Measurements from ENCODE around the gene ITPK1.
A peak's percentile ranks its signal among the peaks of the same experiment; 100 is the strongest.

The ITPK1 gene

GRCh38 chr14:93045211-93045674 lies 70.5 kb downstream of the ITPK1 start:
- Mint-ChIP-seq H3K27ac (peak overlapping the region; percentile 52), H3K27me3 (no peaks in the 10 kb centered on the region), H3K36me3 (ENCODE audit: low read depth) (peaks cover 3% of the 10 kb centered on the region), H3K4me1 (peaks cover 80% of the 10 kb centered on the region), H3K9me3 (no peaks in the 10 kb centered on the region), H3K4me3 (no peak overlapping the region)
- DNase-seq (no peak), ATAC-seq (no peak)

- Mint-ChIP-seq H3K36me3 (ENCODE audit: low read depth) (peaks cover 3% of the 10 kb centered on the region), H3K4me3 (no peak overlapping the region), H3K4me1 (peaks cover 81% of the 10 kb centered on the region), H3K27ac (no peak overlapping the region), H3K9me3 (no peaks in the 10 kb centered on the region), H3K27me3 (no peaks in the 10 kb centered on the region)
- no peak for DNase-seq
- ATAC-seq: no peak
These were observed 71.2 kb downstream of the ITPK1 start for GRCh38 chr14:93044556-93044955.

GRCh38 chr14:93044121-93044520 lies 71.6 kb downstream of the ITPK1 start:
- no peaks in the 10 kb centered on the region for H3K27me3 Mint-ChIP-seq
- no peak overlapping the region for H3K4me3 Mint-ChIP-seq
- peaks cover 81% of the 10 kb centered on the region for H3K4me1 Mint-ChIP-seq
- DNase-seq: no peak
- no peaks in the 10 kb centered on the region for H3K9me3 Mint-ChIP-seq
- peaks cover 3% of the 10 kb centered on the region for H3K36me3 Mint-ChIP-seq (ENCODE audit: low read depth)
- no peak for ATAC-seq
- H3K27ac Mint-ChIP-seq: peak overlapping the region; percentile 72

- H3K27ac Mint-ChIP-seq: peak overlapping the region; percentile 73
- H3K4me3 Mint-ChIP-seq: no peak overlapping the region
- no peak for ATAC-seq
- H3K9me3 Mint-ChIP-seq: no peaks in the 10 kb centered on the region
- peaks cover 3% of the 10 kb centered on the region for H3K36me3 Mint-ChIP-seq (ENCODE audit: low read depth)
- H3K27me3 Mint-ChIP-seq: no peaks in the 10 kb centered on the region
- no peak for DNase-seq
- H3K4me1 Mint-ChIP-seq: peaks cover 79% of the 10 kb centered on the region
These were observed 72.5 kb downstream of the ITPK1 start for GRCh38 chr14:93042968-93043940.

- no peaks in the 10 kb centered on the region for H3K9me3 Mint-ChIP-seq
- H3K27me3 Mint-ChIP-seq: no peaks in the 10 kb centered on the region
- no peak overlapping the region for H3K27ac Mint-ChIP-seq
- no peak overlapping the region for H3K4me3 Mint-ChIP-seq
- H3K4me1 Mint-ChIP-seq: peaks cover 76% of the 10 kb centered on the region
- ATAC-seq (no peak), DNase-seq (no peak)
- H3K36me3 Mint-ChIP-seq (ENCODE audit: low read depth): peaks cover 3% of the 10 kb centered on the region
These were observed 73.9 kb downstream of the ITPK1 start for GRCh38 chr14:93041830-93042229.

- Mint-ChIP-seq H3K9me3 (no peaks in the 10 kb centered on the region), H3K4me1 (peaks cover 77% of the 10 kb centered on the region), H3K4me3 (no peak overlapping the region), H3K27me3 (no peaks in the 10 kb centered on the region), H3K27ac (peak overlapping the region; percentile 67), H3K36me3 (ENCODE audit: low read depth) (peaks cover 2% of the 10 kb centered on the region)
- ATAC-seq (no peak), DNase-seq (no peak)
These were observed 74.7 kb downstream of the ITPK1 start for GRCh38 chr14:93040982-93041381.

GRCh38 chr14:93040443-93040842 lies 75.3 kb downstream of the ITPK1 start:
- no peaks in the 10 kb centered on the region for H3K27me3 Mint-ChIP-seq
- no peaks in the 10 kb centered on the region for H3K36me3 Mint-ChIP-seq (ENCODE audit: low read depth)
- peaks cover 73% of the 10 kb centered on the region for H3K4me1 Mint-ChIP-seq
- H3K9me3 Mint-ChIP-seq: no peaks in the 10 kb centered on the region
- DNase-seq (no peak), ATAC-seq (no peak)
- no peak overlapping the region for H3K4me3 Mint-ChIP-seq
- H3K27ac Mint-ChIP-seq: no peak overlapping the region

- peaks cover 71% of the 10 kb centered on the region for H3K4me1 Mint-ChIP-seq
These were observed 75.9 kb downstream of the ITPK1 start for GRCh38 chr14:93039649-93040315.

GRCh38 chr14:93037351-93037750 lies 78.4 kb downstream of the ITPK1 start:
- H3K27me3 Mint-ChIP-seq: no peaks in the 10 kb centered on the region
- H3K27ac Mint-ChIP-seq: peak overlapping the region; percentile 46
- peaks cover 71% of the 10 kb centered on the region for H3K4me1 Mint-ChIP-seq
- no peak for DNase-seq
- no peaks in the 10 kb centered on the region for H3K9me3 Mint-ChIP-seq
- no peaks in the 10 kb centered on the region for H3K36me3 Mint-ChIP-seq (ENCODE audit: low read depth)
- H3K4me3 Mint-ChIP-seq: no peak overlapping the region
- ATAC-seq: no peak

More at GRCh38 chr14:93039649-93040315, 75.9 kb downstream of the ITPK1 start:
- Mint-ChIP-seq H3K9me3 (no peaks in the 10 kb centered on the region), H3K36me3 (ENCODE audit: low read depth) (no peaks in the 10 kb centered on the region), H3K27me3 (no peaks in the 10 kb centered on the region), H3K4me3 (no peak overlapping the region), H3K27ac (no peak overlapping the region)
- ATAC-seq (no peak), DNase-seq (no peak)

GRCh38 chr14:93036652-93037345 lies 78.9 kb downstream of the ITPK1 start:
- no peak for DNase-seq
- no peaks in the 10 kb centered on the region for H3K9me3 Mint-ChIP-seq
- peak overlapping the region; percentile 46 for H3K27ac Mint-ChIP-seq
- no peak overlapping the region for H3K4me3 Mint-ChIP-seq
- no peaks in the 10 kb centered on the region for H3K27me3 Mint-ChIP-seq
- ATAC-seq: no peak
- no peaks in the 10 kb centered on the region for H3K36me3 Mint-ChIP-seq (ENCODE audit: low read depth)
- H3K4me1 Mint-ChIP-seq: peaks cover 65% of the 10 kb centered on the region

GRCh38 chr14:93035917-93036651 lies 79.6 kb downstream of the ITPK1 start:
- no peak for DNase-seq
- peaks cover 58% of the 10 kb centered on the region for H3K4me1 Mint-ChIP-seq
- no peak overlapping the region for H3K4me3 Mint-ChIP-seq
- H3K27me3 Mint-ChIP-seq: no peaks in the 10 kb centered on the region
- ATAC-seq: no peak
- no peaks in the 10 kb centered on the region for H3K9me3 Mint-ChIP-seq
- no peaks in the 10 kb centered on the region for H3K36me3 Mint-ChIP-seq (ENCODE audit: low read depth)
- no peak overlapping the region for H3K27ac Mint-ChIP-seq

- no peaks in the 10 kb centered on the region for H3K27me3 Mint-ChIP-seq
- peaks cover 54% of the 10 kb centered on the region for H3K4me1 Mint-ChIP-seq
- H3K36me3 Mint-ChIP-seq (ENCODE audit: low read depth): no peaks in the 10 kb centered on the region
- DNase-seq: no peak
- no peak overlapping the region for H3K27ac Mint-ChIP-seq
- H3K4me3 Mint-ChIP-seq: no peak overlapping the region
- no peaks in the 10 kb centered on the region for H3K9me3 Mint-ChIP-seq
- ATAC-seq: no peak
These were observed 80.2 kb downstream of the ITPK1 start for GRCh38 chr14:93035585-93035916.

GRCh38 chr14:93034671-93034994 lies 81.1 kb downstream of the ITPK1 start:
- Mint-ChIP-seq H3K27me3 (no peaks in the 10 kb centered on the region), H3K4me1 (peaks cover 51% of the 10 kb centered on the region), H3K27ac (peak overlapping the region; percentile 78), H3K36me3 (ENCODE audit: low read depth) (peaks cover 3% of the 10 kb centered on the region), H3K9me3 (no peaks in the 10 kb centered on the region), H3K4me3 (no peak overlapping the region)
- ATAC-seq (no peak), DNase-seq (no peak)

GRCh38 chr14:93033983-93034670 lies 81.6 kb downstream of the ITPK1 start:
- Mint-ChIP-seq H3K36me3 (ENCODE audit: low read depth) (peaks cover 3% of the 10 kb centered on the region), H3K9me3 (no peaks in the 10 kb centered on the region), H3K4me1 (peaks cover 47% of the 10 kb centered on the region), H3K27me3 (no peaks in the 10 kb centered on the region), H3K27ac (peak overlapping the region; percentile 78), H3K4me3 (peak overlapping the region; percentile 32)
- ATAC-seq (peak; percentile 88), DNase-seq (peak; percentile 61)

Measured in activated naive CD8-positive, alpha-beta T cell treated with anti-CD3 and anti-CD28 coated beads, Interleukin-2, amount 50 U/mL, for 24 hours (primary cell).